GM21737 (cell line): Measurements from ENCODE around the gene MYEOV.

Experiments used
- ATAC-seq: cut with Tn5 transposase; IDR thresholded peaks from one replicate; pipeline ENCODE4 v1.9.1; 2021; ENCODE audit warnings: mild to moderate bottlenecking, moderate library complexity; ENCODE audit not compliant: unreplicated experiment

Gene MYEOV

DNA sequence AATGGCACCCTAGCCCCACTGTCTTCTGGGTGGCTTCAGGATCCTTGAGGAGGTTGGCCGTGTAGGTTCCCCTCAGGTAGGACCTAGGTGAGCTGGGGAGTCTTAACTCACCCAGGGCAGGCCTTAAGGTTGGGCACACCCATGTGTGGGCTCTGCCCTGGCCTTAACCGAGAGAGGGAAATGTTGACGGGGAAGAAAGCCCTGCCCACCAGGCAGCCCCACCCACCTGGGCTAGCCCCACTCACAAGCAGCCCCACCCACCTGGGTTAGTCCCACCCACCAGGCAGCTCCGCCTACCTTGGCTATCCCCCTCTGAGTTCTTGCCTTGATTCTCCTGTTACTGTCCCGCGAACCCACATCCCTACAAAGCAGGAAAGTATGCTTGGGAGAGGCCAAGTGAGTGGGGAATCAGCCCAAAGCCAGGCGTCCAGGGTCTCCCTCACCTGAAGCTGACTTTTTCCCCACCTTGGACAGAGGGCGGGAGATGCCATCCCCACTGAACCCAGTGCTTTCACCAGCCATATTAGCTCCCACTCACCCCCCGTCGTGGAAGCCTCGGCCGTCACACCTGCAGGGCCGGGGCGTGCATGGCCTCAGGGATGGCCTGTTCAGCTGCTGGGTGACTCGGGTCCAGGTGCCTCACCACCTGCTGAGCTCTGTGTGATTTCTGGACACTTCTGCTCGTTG lies at the start of gene MYEOV:
TSS of gene MYEOV (plus strand) at position 337 of the 687 bp plus-strand sequence. CDS start 1,200 bp downstream, outside the sequence.
- ATAC-seq, result no peak

DNA sequence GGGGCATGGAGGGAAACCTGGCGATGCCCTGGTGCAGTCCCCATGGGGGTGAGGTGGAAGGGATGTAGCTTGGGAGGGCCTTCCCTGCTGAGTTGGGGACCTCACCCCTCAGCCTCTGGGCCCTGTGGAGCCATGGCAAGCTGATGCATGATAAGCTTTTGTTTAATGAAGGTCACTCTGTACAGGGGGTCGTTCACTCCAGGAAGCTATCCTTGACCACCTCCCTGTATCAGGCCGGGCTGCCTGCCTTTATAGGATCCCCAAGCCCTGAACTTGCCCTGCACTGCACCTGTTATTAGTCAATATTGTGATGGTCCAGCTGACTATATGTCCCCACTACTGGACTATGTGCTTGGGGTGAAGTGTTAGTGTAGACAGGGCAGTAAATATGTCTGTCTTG lies 49.7 kb upstream of the MYEOV start:
- no peak for ATAC-seq

DNA sequence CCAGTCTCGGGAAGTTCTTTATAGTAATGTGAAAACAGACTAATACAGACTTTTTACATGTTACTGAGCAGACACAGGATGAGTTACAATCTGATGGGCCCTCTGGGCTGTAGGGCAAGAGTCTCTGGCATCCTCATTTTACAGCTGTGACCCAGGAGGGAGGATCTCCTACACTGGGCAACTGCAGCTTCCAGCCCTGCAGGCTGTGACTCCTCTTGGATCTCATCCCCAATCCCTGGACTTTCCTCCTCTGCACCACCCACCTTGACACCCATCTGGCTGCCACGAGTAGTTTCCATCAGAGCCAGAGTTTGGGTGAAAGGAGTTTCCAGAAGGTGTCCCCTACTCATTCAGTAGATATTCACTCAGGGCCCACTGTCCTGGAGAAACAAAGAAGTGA lies 48.9 kb upstream of the MYEOV start:
- ATAC-seq, result no peak

GRCh38 chr11:69245491-69246345 lies 48.2 kb upstream of the MYEOV start:
- no peak for ATAC-seq

DNA sequence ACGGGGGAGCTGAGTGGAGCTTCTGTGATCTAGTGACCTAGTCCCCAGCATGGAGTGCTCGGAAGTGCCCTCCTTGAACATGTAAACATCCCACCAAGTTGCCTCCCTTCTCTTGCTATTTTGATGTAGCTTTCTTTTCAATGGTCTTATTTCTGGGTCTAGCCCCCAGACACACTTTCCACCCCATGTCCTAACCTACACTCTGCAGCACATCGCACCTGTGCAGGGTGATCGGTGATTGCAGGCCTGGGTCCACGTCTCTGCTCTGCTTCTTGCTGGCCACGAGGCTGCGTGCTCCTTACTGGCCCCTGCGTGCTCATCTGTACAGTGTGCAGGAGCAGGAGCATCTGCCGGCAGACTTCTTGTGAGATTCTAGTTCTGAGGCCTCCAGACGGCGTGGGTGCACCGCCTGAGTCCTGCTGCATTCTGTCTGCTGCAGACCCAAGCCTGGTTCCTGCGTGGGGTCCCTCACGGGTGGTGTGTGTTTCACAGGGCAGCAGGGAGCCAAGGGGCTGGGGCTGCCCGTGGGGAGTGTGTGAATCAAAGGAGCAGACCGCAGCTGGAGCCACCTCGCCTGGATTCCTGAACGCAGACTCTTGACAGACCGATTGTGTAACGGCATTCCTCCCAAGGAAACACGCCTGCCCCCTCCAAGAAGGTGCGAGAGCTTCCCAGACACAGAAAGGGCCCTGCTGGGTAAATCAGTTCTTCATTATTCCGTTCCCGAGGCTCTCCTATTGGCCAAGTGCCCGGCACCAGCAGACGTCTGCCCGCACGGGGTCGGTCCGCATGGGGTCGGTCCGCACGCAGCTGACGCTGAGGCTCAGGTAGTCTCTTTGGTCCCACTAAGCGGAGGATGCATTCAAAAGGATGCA lies 44.4 kb upstream of the MYEOV start:
- ATAC-seq, result no peak

- ATAC-seq, result no peak
Measured at GRCh38 chr11:69250186-69251056, 43.5 kb upstream of the MYEOV start.

- ATAC-seq, result no peak
Measured at GRCh38 chr11:69251057-69251393, 42.9 kb upstream of the MYEOV start.

GRCh38 chr11:69251639-69252489 lies 42.1 kb upstream of the MYEOV start:
- no peak for ATAC-seq

DNA sequence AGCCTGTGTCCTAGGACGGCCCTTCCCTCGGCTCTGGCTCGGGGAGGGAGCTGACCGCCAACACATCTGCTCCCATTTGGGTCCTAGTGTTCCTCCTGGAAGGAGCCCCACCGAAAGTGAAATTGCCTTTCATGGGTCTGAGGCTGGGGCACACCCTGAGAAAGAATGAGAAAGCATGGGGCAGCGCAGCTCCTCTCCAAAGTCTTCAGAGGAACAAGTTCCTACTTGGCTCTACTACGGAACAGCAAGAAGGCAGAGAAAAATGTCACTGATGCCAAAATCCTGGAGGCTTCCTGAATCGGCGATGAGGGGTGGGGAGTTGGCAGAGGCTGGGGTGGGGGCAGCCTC lies 41.5 kb upstream of the MYEOV start:
- ATAC-seq, result no peak

- no peak for ATAC-seq
Measured at GRCh38 chr11:69253028-69253427, 40.9 kb upstream of the MYEOV start.

- no peak for ATAC-seq
Measured at GRCh38 chr11:69257134-69257533, 36.8 kb upstream of the MYEOV start.

GRCh38 chr11:69257838-69258658 lies 35.9 kb upstream of the MYEOV start:
- no peak for ATAC-seq

DNA sequence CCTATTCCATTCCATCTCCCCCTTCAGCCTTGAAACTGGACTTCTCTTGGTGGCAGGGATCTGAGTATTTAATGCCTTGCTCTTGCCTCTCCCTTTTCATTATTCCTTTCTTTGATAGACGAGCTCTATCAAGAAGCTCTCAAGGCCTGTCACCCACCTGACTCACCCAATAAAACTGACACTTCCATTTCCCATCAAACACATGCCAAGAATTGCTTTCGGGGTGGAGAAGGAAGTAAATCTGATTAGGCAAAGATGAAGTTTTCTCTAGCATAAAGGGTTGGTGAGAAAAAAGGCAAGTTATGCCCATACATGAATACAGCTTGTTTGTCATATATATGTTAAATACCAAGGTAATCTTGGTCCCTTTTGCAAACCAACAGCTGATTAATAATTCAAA lies 34.9 kb upstream of the MYEOV start:
- no peak for ATAC-seq

GRCh38 chr11:69260622-69261021 lies 33.3 kb upstream of the MYEOV start:
- ATAC-seq, result no peak

DNA sequence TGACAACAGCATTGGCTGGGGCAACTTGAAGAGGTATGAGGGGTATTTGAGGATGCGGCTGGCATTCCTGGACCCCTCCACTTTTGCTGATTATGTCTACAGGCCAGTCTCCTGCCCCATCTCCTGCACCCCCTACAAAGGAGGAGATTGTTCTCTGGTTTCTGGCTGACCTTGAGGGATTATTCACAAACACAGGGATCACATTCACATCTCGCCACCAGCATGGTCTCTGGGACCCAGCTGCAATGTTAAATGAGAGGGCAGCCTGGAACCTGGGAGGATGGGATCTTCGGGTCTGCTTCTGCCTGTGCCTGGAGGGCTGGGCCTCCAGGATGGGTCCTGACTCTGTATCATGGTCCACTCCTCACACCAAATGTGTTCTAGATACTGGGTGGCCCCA lies 32.8 kb upstream of the MYEOV start:
- ATAC-seq, result no peak

DNA sequence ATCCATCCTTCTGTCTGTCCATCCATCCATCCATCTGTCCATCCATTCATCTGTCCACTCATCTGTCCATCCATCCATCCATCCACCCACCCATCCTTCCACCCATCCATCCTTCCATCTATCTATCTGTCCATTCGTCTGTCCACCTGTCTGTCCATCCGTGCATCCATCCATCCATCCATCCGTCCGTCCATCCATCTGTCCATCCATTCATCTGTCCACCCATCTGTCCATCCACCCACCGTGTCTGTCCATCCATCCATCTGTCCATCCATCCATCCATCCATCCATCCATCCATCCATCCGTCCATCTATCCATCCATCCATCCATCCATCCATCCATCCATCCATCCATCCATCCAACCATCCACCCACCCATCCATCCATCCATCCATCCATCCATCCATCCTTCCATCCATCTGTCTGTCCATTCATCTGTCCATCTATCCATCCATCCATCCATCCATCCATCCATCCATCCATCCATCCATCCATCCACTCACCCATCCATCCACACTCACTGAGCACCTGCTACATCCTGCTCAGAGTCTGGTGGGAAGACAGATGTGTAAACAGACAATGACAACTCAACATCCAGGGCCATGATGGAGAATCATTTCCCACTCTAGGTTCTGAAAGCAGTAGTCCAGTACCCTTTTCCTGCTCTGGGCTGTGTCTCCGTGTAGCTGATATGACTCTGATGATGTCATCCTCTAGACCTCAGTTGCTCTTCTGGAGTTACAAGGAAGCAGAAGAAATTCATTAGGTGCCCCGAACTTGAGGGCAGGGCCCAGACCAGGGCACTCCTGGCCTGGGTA lies 30.8 kb upstream of the MYEOV start:
- no peak for ATAC-seq

- ATAC-seq, result no peak
Measured at GRCh38 chr11:69263736-69264052, 30.3 kb upstream of the MYEOV start.

DNA sequence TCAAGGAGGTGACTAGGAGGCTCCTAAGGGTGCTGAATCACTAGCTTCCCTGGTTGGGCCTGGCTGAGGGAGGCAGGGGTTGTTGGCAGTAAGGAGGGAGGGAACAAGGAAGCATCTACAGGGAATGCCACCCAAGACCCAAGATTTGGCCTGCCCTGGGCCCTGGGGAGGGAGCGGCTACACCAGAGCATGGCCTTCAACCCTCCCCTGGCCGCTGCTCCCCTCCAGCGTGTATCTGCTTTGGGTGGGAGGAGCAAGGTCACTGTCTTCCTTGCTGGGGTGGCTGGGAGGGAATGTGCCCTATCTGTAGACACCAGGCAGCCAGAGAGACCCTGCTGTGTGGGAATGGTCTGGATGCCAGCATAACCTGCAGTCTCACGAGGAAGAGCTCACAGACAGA lies 29.5 kb upstream of the MYEOV start:
- ATAC-seq, result no peak
